NT2/D1 (cell line): Measurements from ENCODE around the gene SLC35G6.

Experiments used
- SUZ12 ChIP-seq: IDR thresholded peaks from 2 replicates; pipeline ENCODE4 v1.6.1; 2011; ENCODE audit not compliant: insufficient read length, insufficient read depth; ENCODE audit errors: extremely low read depth
- YY1 ChIP-seq: IDR thresholded peaks from 2 replicates; pipeline ENCODE4 v1.6.1; 2011; ENCODE audit not compliant: insufficient read length, insufficient read depth
- ZNF274 ChIP-seq: IDR thresholded peaks from 2 replicates; pipeline ENCODE4 v1.6.1; 2011; ENCODE audit warnings: mild to moderate bottlenecking, low read depth, low read length

- no peak for TF ChIP-seq YY1
- TF ChIP-seq ZNF274, result no peak
- TF ChIP-seq SUZ12, result no peak
These were observed 18.5 kb upstream of the SLC35G6 start for GRCh38 chr17:7462474-7463371.
